HEK293 (cell line): ENCODE data around the gene CETP.
A peak's percentile ranks its signal among the peaks of the same experiment; 100 is the strongest.

Experiments used
- BCL11A ChIP-seq: fragments of 450-650 bp; formaldehyde crosslinking; IDR thresholded peaks from 2 replicates; pipeline ENCODE4 v1.5.1; 2016; ENCODE audit warnings: low read depth, missing biosample characterization, missing genetic modification characterization
- FEZF1 ChIP-seq: fragments of 450-650 bp; formaldehyde crosslinking; IDR thresholded peaks from 2 replicates; pipeline ENCODE4 v1.5.1; 2016; ENCODE audit warnings: missing biosample characterization, missing genetic modification characterization
- GLI2 ChIP-seq: fragments of 450-650 bp; formaldehyde crosslinking; IDR thresholded peaks from 2 replicates; pipeline ENCODE4; 2017; ENCODE audit warnings: missing biosample characterization, missing genetic modification characterization, low read depth, borderline replicate concordance
- KLF8 ChIP-seq: fragments of 450-650 bp; formaldehyde crosslinking; IDR thresholded peaks from 2 replicates; pipeline ENCODE4 v1.5.1; 2016; ENCODE audit warnings: missing biosample characterization, missing genetic modification characterization
- MEIS1 ChIP-seq: sonication (generic); formaldehyde crosslinking; IDR thresholded peaks from 2 replicates; pipeline ENCODE4 v1.8.1; 2022; ENCODE audit warnings: missing genetic modification reagents, mild to moderate bottlenecking, borderline replicate concordance
- MYNN ChIP-seq: fragments of 450-650 bp; formaldehyde crosslinking; IDR thresholded peaks from 2 replicates; pipeline ENCODE4 v1.5.1; 2016; ENCODE audit warnings: missing biosample characterization, missing genetic modification characterization, borderline replicate concordance
- OVOL3 ChIP-seq: fragments of 450-650 bp; formaldehyde crosslinking; IDR thresholded peaks from 2 replicates; pipeline ENCODE4 v1.5.1; 2016; ENCODE audit warnings: missing biosample characterization, missing genetic modification characterization
- REPIN1 ChIP-seq: fragments of 450-650 bp; formaldehyde crosslinking; IDR thresholded peaks from 2 replicates; pipeline ENCODE4 v1.5.1; 2017; ENCODE audit warnings: missing biosample characterization, missing genetic modification characterization, low read depth
- SCRT2 ChIP-seq: fragments of 450-650 bp; formaldehyde crosslinking; IDR thresholded peaks from 2 replicates; pipeline ENCODE4 v1.5.1; 2016; ENCODE audit warnings: missing biosample characterization, missing genetic modification characterization
- SP3 ChIP-seq: fragments of 450-650 bp; formaldehyde crosslinking; IDR thresholded peaks from 2 replicates; pipeline ENCODE4 v1.5.1; 2016; ENCODE audit warnings: missing biosample characterization, missing genetic modification characterization
- TRIM28 ChIP-seq: IDR thresholded peaks from 2 replicates; pipeline ENCODE4 v1.6.1; 2011; ENCODE audit warnings: low read length, control low read depth, borderline replicate concordance
- WT1 ChIP-seq: fragments of 450-650 bp; formaldehyde crosslinking; IDR thresholded peaks from 2 replicates; pipeline ENCODE4 v1.5.1; 2016; ENCODE audit warnings: missing biosample characterization, missing genetic modification characterization
- ZBTB48 ChIP-seq: fragments of 450-650 bp; formaldehyde crosslinking; IDR thresholded peaks from 2 replicates; pipeline ENCODE4 v1.5.1; 2016; ENCODE audit warnings: missing biosample characterization, missing genetic modification characterization
- ZFP69B ChIP-seq: fragments of 450-650 bp; formaldehyde crosslinking; IDR thresholded peaks from 2 replicates; pipeline ENCODE4 v1.5.1; 2016; ENCODE audit warnings: missing biosample characterization, missing genetic modification characterization
- ZNF114 ChIP-seq: fragments of 450-650 bp; formaldehyde crosslinking; IDR thresholded peaks from 2 replicates; pipeline ENCODE4 v1.5.0; 2017; ENCODE audit warnings: missing biosample characterization, missing genetic modification characterization
- ZNF202 ChIP-seq: fragments of 450-650 bp; formaldehyde crosslinking; IDR thresholded peaks from 2 replicates; pipeline ENCODE4 v1.5.1; 2016; ENCODE audit warnings: missing biosample characterization, missing genetic modification characterization, borderline replicate concordance
- ZNF24 ChIP-seq: fragments of 450-650 bp; formaldehyde crosslinking; IDR thresholded peaks from 2 replicates; pipeline ENCODE4 v1.5.1; 2016; ENCODE audit warnings: missing biosample characterization, missing genetic modification characterization
- ZNF324 ChIP-seq: fragments of 450-650 bp; formaldehyde crosslinking; IDR thresholded peaks from 2 replicates; pipeline ENCODE4 v1.5.1; 2016; ENCODE audit warnings: missing biosample characterization, missing genetic modification characterization
- ZNF341 ChIP-seq: fragments of 450-650 bp; formaldehyde crosslinking; IDR thresholded peaks from 2 replicates; pipeline ENCODE4; 2016; ENCODE audit warnings: low read depth, missing biosample characterization, missing genetic modification characterization
- ZNF366 ChIP-seq: fragments of 450-650 bp; formaldehyde crosslinking; conservative IDR thresholded peaks from 2 replicates; pipeline ENCODE4 v1.5.1; 2016; ENCODE audit warnings: missing biosample characterization, missing genetic modification characterization
- ZNF394 ChIP-seq: fragments of 450-650 bp; formaldehyde crosslinking; IDR thresholded peaks from 2 replicates; pipeline ENCODE4 v1.5.1; 2016; ENCODE audit warnings: missing biosample characterization, missing genetic modification characterization, mild to moderate bottlenecking, moderate library complexity, borderline replicate concordance
- ZNF404 ChIP-seq: fragments of 450-650 bp; formaldehyde crosslinking; IDR thresholded peaks from 2 replicates; pipeline ENCODE4 v1.5.1; 2017; ENCODE audit warnings: missing biosample characterization, missing genetic modification characterization
- ZNF416 ChIP-seq: fragments of 450-650 bp; formaldehyde crosslinking; IDR thresholded peaks from 2 replicates; pipeline ENCODE4 v1.5.1; 2016; ENCODE audit warnings: missing biosample characterization, missing genetic modification characterization
- ZNF629 ChIP-seq: fragments of 450-650 bp; formaldehyde crosslinking; IDR thresholded peaks from 2 replicates; pipeline ENCODE4 v1.5.1; 2017; ENCODE audit warnings: missing biosample characterization, missing genetic modification characterization
- ZNF707 ChIP-seq: fragments of 450-650 bp; formaldehyde crosslinking; IDR thresholded peaks from 2 replicates; pipeline ENCODE4 v1.5.1; 2016; ENCODE audit warnings: missing biosample characterization, missing genetic modification characterization
- TF ChIP-seq, protein P1 (sequence below): fragments of 450-650 bp; formaldehyde crosslinking; IDR thresholded peaks from 2 replicates; pipeline ENCODE4 v1.5.1; 2017; ENCODE audit warnings: missing biosample characterization, missing genetic modification characterization
- TF ChIP-seq, protein P2 (sequence below): fragments of 450-650 bp; formaldehyde crosslinking; IDR thresholded peaks from 2 replicates; pipeline ENCODE4 v1.5.1; 2016; ENCODE audit warnings: missing biosample characterization, missing genetic modification characterization
- TF ChIP-seq, protein P3 (sequence below): fragments of 450-650 bp; formaldehyde crosslinking; IDR thresholded peaks from 2 replicates; pipeline ENCODE4 v1.5.1; 2016; ENCODE audit warnings: missing biosample characterization, missing genetic modification characterization
- TF ChIP-seq, protein P4 (sequence below): fragments of 450-650 bp; formaldehyde crosslinking; IDR thresholded peaks from 2 replicates; pipeline ENCODE4 v1.5.1; 2016; ENCODE audit warnings: missing biosample characterization, missing genetic modification characterization
- TF ChIP-seq, protein P5 (sequence below): fragments of 450-650 bp; formaldehyde crosslinking; IDR thresholded peaks from 2 replicates; pipeline ENCODE4 v1.5.1; 2017; ENCODE audit warnings: missing biosample characterization, mild to moderate bottlenecking, missing genetic modification characterization, moderate library complexity

Gene CETP

DNA sequence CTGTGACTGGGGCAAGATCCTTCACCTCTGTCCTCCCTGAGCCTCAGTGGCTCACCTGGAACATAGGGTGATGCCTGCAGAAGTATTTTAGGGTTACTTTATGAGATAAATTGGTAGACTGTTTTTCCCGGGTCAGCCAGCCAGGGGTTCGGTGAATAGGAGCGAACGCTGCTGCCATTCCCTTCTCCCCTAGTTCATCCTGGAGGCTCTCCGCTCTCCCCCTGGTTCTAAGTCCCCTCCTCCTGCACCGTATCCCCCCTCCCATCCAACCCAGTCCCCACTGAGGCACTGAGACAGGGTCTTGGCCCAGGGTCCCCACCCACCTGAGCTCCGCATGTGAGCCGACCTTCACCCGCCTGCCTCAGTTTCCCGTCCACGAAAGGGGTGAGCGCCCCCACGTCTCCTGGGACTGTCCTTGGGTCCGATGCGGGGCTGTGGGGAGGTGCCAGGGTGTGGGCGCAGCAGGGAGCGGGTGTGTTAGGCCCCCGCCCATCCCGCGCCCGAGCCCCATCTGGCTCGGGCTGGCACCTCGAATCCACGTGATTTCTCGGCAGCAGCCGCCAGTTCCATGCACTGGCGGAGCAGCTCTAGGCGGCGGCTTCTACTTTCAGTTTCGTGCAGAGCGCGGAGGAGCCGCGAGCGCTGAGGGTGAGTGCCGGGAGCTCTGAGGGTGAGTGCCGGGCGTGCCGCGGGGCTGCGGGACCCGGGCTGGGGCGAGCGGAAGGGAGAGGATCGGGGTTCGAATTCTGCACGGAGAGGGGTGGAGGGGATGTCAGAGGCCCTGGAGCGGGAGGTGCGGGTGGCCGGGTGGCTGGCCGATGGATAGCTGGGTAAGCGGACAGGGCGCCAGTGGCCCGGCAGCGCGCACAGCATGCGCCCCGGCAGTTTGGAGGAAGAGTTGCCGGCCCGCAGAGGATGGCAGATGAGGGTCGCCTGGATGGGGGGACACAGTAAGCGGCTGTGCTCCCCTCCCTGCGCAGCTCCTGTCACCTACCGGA lies 27.5 kb downstream of the CETP start, which contains the start of gene NLRC5 (continued):
- TF ChIP-seq, protein P1, sequence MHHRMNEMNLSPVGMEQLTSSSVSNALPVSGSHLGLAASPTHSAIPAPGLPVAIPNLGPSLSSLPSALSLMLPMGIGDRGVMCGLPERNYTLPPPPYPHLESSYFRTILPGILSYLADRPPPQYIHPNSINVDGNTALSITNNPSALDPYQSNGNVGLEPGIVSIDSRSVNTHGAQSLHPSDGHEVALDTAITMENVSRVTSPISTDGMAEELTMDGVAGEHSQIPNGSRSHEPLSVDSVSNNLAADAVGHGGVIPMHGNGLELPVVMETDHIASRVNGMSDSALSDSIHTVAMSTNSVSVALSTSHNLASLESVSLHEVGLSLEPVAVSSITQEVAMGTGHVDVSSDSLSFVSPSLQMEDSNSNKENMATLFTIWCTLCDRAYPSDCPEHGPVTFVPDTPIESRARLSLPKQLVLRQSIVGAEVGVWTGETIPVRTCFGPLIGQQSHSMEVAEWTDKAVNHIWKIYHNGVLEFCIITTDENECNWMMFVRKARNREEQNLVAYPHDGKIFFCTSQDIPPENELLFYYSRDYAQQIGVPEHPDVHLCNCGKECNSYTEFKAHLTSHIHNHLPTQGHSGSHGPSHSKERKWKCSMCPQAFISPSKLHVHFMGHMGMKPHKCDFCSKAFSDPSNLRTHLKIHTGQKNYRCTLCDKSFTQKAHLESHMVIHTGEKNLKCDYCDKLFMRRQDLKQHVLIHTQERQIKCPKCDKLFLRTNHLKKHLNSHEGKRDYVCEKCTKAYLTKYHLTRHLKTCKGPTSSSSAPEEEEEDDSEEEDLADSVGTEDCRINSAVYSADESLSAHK (tag by site-specific recombination): 0 out of 2 replicates have a peak, but pooled peaks have one; percentile 17
- TF ChIP-seq, protein P2, sequence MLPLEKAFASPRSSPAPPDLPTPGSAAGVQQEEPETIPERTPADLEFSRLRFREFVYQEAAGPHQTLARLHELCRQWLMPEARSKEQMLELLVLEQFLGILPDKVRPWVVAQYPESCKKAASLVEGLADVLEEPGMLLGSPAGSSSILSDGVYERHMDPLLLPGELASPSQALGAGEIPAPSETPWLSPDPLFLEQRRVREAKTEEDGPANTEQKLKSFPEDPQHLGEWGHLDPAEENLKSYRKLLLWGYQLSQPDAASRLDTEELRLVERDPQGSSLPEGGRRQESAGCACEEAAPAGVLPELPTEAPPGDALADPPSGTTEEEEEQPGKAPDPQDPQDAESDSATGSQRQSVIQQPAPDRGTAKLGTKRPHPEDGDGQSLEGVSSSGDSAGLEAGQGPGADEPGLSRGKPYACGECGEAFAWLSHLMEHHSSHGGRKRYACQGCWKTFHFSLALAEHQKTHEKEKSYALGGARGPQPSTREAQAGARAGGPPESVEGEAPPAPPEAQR (tag by site-specific recombination): no peak
- peak; percentile 7; the same call in 1 of the 2 replicates for TF ChIP-seq ZNF404 (tag by site-specific recombination)
- no peak for TF ChIP-seq SCRT2 (tag by site-specific recombination)
- TF ChIP-seq OVOL3 (tag by site-specific recombination): no peak
- TF ChIP-seq ZNF202 (tag by site-specific recombination): no peak
- no peak for TF ChIP-seq MEIS1 (CRISPR knock-in tag)
- no peak; the same call in 1 of the 2 replicates for TF ChIP-seq ZNF366 (tag by site-specific recombination)
- TF ChIP-seq KLF8 (tag by site-specific recombination): peak; percentile 64
- TF ChIP-seq ZNF341: no peak; the same call in 1 of the 2 replicates
- no peak for TF ChIP-seq GLI2 (tag by site-specific recombination)
- TF ChIP-seq, protein P3, sequence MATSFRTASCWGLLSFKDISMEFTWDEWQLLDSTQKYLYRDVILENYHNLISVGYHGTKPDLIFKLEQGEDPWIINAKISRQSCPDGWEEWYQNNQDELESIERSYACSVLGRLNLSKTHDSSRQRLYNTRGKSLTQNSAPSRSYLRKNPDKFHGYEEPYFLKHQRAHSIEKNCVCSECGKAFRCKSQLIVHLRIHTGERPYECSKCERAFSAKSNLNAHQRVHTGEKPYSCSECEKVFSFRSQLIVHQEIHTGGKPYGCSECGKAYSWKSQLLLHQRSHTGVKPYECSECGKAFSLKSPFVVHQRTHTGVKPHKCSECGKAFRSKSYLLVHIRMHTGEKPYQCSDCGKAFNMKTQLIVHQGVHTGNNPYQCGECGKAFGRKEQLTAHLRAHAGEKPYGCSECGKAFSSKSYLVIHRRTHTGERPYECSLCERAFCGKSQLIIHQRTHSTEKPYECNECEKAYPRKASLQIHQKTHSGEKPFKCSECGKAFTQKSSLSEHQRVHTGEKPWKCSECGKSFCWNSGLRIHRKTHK (tag by site-specific recombination): no peak
- TF ChIP-seq WT1: 0 out of 2 replicates have a peak, but pooled peaks have one; percentile 8
- TF ChIP-seq ZNF394 (tag by site-specific recombination): peak; percentile 78; the same call in 1 of the 2 replicates
- no peak for TF ChIP-seq FEZF1
- TF ChIP-seq ZFP69B: no peak
- TF ChIP-seq MYNN (tag by site-specific recombination): no peak
- 0 out of 2 replicates have a peak, but pooled peaks have one; percentile 20 for TF ChIP-seq BCL11A (tag by site-specific recombination)
- TF ChIP-seq ZNF24: 0 out of 2 replicates have a peak, but pooled peaks have one; percentile 56
- TF ChIP-seq ZBTB48 (tag by site-specific recombination): no peak
- TF ChIP-seq, protein P4, sequence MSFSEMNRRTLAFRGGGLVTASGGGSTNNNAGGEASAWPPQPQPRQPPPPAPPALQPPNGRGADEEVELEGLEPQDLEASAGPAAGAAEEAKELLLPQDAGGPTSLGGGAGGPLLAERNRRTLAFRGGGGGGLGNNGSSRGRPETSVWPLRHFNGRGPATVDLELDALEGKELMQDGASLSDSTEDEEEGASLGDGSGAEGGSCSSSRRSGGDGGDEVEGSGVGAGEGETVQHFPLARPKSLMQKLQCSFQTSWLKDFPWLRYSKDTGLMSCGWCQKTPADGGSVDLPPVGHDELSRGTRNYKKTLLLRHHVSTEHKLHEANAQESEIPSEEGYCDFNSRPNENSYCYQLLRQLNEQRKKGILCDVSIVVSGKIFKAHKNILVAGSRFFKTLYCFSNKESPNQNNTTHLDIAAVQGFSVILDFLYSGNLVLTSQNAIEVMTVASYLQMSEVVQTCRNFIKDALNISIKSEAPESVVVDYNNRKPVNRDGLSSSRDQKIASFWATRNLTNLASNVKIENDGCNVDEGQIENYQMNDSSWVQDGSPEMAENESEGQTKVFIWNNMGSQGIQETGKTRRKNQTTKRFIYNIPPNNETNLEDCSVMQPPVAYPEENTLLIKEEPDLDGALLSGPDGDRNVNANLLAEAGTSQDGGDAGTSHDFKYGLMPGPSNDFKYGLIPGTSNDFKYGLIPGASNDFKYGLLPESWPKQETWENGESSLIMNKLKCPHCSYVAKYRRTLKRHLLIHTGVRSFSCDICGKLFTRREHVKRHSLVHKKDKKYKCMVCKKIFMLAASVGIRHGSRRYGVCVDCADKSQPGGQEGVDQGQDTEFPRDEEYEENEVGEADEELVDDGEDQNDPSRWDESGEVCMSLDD (tag by site-specific recombination): no peak
- no peak for TF ChIP-seq TRIM28
- no peak; the same call in 1 of the 2 replicates for TF ChIP-seq SP3 (tag by site-specific recombination)
- no peak for TF ChIP-seq ZNF416
- no peak for TF ChIP-seq ZNF114 (tag by site-specific recombination)
- TF ChIP-seq ZNF324 (tag by site-specific recombination): no peak
- TF ChIP-seq ZNF629 (tag by site-specific recombination): peak; percentile 64; the same call in 1 of the 2 replicates
- TF ChIP-seq, protein P5, sequence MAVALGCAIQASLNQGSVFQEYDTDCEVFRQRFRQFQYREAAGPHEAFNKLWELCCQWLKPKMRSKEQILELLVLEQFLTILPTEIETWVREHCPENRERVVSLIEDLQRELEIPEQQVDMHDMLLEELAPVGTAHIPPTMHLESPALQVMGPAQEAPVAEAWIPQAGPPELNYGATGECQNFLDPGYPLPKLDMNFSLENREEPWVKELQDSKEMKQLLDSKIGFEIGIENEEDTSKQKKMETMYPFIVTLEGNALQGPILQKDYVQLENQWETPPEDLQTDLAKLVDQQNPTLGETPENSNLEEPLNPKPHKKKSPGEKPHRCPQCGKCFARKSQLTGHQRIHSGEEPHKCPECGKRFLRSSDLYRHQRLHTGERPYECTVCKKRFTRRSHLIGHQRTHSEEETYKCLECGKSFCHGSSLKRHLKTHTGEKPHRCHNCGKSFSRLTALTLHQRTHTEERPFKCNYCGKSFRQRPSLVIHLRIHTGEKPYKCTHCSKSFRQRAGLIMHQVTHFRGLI (tag by site-specific recombination): peak; percentile 96
- peak; percentile 58; the same call in 1 of the 2 replicates for TF ChIP-seq REPIN1 (tag by site-specific recombination)
- TF ChIP-seq ZNF707: no peak
